ENCODE data around the gene TEF. TPM values are rescaled to one million over a fixed set of nuclear protein-coding genes. Genes with fewer than 3 reads are reported as not detected.
"Not testable (repeated sequence)": the region's sequence is repeated elsewhere in the genome, so short reads cannot be mapped to it uniquely, and the experiment has no call there.

Gene TEF
- total RNA-seq, 1 donor from 2014 or later, result 26.3 TPM

DNA sequence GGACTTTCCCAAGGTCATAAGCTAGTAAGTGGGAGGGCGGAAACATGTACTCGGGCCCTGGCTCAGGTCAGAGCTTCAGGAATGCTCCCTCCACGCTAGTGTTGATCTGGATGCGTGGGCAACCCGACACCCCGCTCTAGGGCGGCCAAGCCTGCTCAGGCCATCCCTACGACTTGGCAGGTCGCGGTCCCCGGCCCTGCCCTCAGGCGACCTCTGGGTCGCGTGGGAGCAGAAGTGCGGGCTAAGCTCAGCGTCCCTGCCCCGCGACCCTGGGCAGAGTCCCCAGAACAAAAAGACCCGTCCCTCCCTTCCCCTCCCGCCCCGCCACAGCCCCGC is 781 bp upstream of the TEF start:
- no peak for DNase-seq (ENCODE audit: low spot score)
- peak; percentile 62 for ATAC-seq

- ATAC-seq, result peak; percentile 62
These were observed 396 bp downstream of the TEF start for GRCh38 chr22:41382098-41382578.

GRCh38 chr22:41382610-41383009 is 868 bp downstream of the TEF start:
- no peak for DNase-seq (ENCODE audit: low spot score)
- ATAC-seq, result no peak

More at GRCh38 chr22:41382098-41382578, 396 bp downstream of the TEF start:
- peak; percentile 82 for DNase-seq (ENCODE audit: low spot score)

GRCh38 chr22:41383085-41383484 is 1.3 kb downstream of the TEF start:
- ATAC-seq (no peak), DNase-seq (ENCODE audit: low spot score) (no peak)

- DNase-seq (ENCODE audit: low spot score) (no peak), ATAC-seq (no peak)
These were observed 2.4 kb downstream of the TEF start for GRCh38 chr22:41384128-41384527.

GRCh38 chr22:41387341-41387740 is 5.6 kb downstream of the TEF start:
- DNase-seq (ENCODE audit: low spot score) (no peak), ATAC-seq (peak; percentile 6)

DNA sequence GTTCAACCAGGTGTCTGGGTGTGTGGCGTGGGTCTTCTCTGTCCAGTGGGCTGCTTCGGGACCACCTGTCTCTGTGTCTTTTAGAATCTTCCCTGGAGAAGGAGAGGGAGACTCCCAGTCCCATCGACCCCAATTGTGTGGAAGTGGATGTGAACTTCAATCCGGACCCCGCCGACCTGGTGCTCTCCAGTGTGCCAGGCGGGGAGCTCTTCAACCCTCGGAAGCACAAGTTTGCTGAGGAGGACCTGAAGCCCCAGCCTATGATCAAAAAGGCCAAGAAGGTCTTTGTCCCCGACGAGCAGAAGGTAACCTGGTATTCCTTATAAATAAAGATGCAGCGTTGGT is 12.2 kb downstream of the TEF start:
- no peak for DNase-seq (ENCODE audit: low spot score)
- ATAC-seq, result no peak

DNA sequence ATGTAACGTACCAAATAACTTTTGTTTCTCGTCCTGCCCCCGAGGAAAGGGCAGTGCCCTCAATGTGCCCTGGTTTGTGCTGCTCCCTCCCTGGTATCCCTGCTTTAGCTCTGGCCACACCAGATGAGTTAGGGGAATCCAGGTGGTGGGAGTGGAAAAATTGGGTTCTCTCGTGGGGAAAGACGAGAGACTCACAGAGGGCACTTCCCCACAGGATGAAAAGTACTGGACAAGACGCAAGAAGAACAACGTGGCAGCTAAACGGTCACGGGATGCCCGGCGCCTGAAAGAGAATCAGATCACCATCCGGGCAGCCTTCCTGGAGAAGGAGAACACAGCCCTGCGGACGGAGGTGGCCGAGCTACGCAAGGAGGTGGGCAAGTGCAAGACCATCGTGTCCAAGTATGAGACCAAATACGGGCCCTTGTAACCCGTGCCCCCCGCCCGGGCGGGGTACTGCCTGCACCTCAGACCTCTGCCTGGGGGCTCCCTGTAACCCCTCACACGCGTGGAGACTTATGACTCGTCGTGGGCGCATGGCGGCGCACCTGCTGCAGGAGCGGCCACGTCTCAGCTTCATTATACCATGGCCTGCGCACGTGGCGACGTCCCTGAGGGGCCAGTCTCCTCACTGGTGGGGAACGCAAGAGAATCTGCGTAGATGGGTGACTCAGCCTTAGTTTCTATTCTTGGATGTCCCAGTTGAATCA is 13.9 kb downstream of the TEF start:
- no peak for ATAC-seq

DNA sequence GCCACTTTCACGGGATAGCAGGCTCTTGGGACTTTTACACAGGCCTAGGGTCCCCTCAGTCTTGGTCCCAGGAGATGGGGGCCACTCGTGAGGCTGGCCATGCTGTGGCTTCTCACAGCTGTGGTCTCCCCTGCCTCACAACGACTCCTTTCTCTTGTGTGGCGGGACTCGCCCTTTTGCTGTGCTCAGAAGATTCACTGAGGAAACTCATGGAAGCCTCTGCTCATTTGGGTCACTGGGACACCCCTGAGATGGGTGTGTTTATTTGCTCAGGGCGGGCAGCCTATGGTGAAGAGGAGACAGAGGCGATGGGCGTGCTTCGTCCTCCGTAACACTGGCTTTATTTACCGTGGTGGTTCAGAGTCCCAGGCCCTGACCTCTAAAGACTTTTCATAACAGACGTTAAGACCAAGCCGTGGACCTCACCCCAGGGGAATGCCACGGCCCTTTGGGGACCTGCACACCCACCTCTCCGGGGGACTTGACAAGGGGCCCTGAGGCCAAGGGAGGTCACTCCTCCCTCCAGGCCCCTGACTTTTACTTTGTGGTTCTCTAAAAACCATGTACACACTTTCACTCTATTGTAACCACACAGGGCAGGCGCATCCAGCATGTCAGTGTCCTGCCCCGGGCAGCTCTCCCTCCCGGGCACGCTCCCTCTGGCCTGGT is 15.5 kb downstream of the TEF start:
- DNase-seq (ENCODE audit: low spot score) (peak; percentile 93), ATAC-seq (peak; percentile 79)

More for the DNA sequence above, 13.9 kb downstream of the TEF start:
- no peak for DNase-seq (ENCODE audit: low spot score)

GRCh38 chr22:41398921-41399320 is 17.2 kb downstream of the TEF start:
- ATAC-seq (no peak), DNase-seq (ENCODE audit: low spot score) (no peak)

GRCh38 chr22:41401781-41402648 is 20.3 kb downstream of the TEF start:
- DNase-seq (ENCODE audit: low spot score), result peak; percentile 92
- peak; percentile 52 for ATAC-seq

DNA sequence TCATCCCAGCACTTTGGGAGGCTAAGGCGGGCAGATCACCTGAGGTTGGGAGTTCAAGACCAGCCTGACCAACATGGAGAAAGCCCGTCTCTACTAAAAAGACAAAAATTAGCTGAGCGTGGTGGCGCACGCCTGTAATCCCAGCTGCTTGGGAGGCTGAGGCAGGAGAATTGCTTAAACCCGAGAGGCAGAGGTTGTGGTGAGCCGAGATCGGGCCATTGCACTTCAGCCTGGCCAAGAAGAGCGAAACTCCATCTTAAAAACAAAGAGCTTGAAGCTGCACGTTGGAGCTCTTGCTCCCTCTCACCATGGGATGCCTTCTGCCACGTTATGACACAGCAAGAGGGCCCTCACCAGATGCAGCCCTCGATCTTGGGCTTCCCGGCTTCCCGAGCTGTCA is 21.1 kb downstream of the TEF start:
- DNase-seq (ENCODE audit: low spot score); ATAC-seq: not testable (repeated sequence)

DNA sequence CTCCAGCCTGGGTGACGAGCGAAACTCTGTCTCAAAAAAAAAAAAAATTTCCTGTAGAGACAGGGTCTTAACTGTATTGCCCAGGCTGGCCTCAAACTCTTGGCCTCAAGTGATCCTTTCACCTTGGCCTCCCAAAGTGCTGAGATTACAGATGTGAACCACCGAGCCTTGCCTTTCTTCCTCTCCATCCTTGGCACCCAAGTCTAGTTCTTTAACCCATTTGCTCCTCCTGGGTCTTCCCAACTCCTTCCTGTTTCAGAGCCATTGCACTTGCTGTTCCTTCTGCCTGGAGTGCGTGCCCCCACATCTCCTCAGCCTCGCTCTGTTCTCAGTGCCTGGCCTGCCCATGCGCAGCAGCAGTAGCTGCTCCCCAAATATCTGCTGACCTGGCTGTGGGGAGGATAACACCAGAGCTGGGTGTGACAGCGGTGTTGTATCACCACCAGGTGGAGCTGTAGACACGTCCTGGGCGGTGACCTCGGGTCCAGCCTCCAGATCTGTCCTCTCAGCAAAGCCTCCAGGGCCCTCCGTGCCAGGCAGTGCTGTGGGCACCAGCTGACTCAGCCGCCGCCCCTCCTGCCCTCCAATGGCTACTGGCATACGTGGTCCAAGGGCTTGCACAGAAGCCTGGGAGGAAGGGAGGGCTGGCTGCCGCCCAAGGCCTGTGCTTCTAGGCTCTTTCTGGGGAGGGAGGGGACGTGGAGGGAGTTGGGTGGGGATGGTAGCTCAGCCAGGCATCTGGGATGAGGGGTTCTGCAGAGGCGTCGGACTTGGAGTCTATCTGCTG is 22.0 kb downstream of the TEF start:
- peak; percentile 95 for DNase-seq (ENCODE audit: low spot score)
- peak; percentile 90 for ATAC-seq

DNA sequence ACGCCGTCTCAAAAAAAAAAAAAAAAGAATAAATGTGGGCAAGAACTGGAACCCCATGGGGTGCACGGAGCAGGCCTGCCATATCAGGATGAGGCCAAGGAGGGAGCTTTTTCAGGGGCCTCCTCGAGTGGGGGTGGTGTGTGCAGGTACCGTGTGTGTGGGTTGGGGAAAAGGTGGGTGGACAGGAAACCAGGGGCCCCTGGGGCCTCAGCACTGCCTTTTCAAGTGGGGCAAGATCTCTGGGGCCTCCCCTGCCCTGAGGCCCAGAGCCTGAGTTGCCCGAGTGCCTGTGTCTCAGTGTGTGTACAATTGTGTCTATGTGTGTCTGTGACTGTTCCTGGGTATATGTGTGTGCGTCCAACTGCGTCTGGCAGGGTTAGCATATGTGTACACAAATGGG is 23.8 kb downstream of the TEF start:
- no peak for ATAC-seq
- no peak for DNase-seq (ENCODE audit: low spot score)

DNA sequence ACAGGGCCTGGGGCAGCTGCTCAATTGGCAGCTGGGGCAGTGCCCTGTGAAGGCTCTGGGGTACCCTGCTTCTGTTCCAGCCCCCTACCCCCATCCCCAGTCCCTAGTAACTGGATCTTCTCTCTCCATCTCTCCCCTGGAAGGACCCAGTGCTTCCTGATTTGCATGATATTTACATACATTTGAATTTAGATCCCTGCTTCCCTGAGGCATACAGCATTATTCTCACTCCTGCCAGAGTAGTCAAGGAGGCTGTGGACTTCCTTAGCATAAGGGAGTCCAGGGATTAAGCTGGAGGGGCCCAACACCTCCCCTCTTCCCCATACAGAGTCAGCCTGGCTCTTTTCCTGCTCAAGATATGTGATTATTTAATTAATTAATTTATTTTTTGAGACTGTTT is 24.7 kb downstream of the TEF start:
- ATAC-seq (no peak), DNase-seq (ENCODE audit: low spot score) (no peak)

DNA sequence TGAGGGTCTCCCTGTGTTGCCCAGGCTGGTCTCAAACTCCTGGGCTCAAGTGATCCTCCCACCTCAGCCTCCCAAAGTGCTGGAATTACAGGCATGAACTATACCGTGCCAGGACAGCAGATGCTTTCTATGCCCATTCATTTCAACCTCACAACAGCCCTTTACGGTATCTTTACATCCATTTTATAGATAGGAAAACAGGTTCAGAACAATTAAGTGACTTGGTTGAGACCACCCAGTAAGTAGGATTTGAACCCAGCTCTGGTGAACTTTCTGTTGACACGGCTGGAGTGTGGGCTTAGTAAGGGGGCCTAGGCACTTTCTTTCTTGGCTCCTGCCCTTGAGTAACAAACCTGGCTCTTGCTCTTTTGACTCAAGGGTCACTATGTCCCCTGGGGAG is 25.7 kb downstream of the TEF start:
- no peak for ATAC-seq

GRCh38 chr22:41408665-41409064 is 26.9 kb downstream of the TEF start:
- ATAC-seq, result no peak
- no peak for DNase-seq (ENCODE audit: low spot score)

More for the DNA sequence above, 25.7 kb downstream of the TEF start:
- DNase-seq (ENCODE audit: low spot score), result no peak

GRCh38 chr22:41410311-41410751 is 28.6 kb downstream of the TEF start:
- DNase-seq (ENCODE audit: low spot score) (peak; percentile 85), ATAC-seq (peak; percentile 31)

DNA sequence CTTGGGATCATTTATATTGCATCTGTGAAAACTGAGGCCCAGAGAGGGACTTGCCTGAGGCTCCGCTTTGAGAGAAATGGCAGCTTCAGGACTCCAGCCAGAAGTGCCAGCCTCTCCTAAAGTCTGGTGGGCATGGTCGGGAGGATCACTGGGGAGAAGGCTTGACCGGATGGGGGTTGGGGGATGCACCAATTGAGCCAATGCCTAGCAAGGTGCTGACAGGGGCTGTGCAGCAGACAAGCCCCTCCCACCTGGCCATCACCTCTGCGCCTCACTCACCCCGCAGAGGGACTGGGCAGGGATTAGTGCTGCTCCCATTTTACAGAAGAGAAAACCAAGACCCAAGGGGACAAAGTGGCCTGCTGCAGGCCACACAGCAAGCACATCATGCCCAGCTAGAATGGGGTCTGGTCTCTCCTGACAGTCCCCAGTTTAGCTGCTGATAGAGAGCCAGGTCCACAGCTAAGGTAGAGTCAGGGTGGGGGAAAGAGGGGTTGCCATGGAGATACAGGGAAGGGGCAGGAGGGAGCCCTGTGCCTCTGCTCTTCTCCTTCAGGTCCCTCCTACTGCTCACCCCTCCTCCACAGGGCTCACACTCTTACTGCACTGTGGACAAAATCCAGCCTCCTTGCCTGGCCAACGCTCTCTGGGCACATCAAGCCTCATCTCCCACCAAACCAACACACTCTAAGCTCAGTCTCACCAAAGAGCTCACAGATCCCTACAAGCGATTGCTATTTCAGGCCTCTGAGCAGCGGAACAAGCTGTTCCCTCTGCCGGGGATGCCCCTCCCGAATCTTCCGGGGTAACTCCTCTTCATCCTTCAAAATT is 29.5 kb downstream of the TEF start:
- ATAC-seq, result no peak

GRCh38 chr22:41415554-41415953 is 33.8 kb downstream of the TEF start:
- DNase-seq (ENCODE audit: low spot score) (no peak), ATAC-seq (no peak)

More for the DNA sequence above, 29.5 kb downstream of the TEF start:
- DNase-seq (ENCODE audit: low spot score), result peak; percentile 48

Measured in left lobe of liver (tissue), 2 donors.